HepG2 (cell line): ENCODE data around the gene TUBB2B. TPM values are rescaled to one million over a fixed set of nuclear protein-coding genes. Genes with fewer than 3 reads are reported as not detected.
A peak's percentile ranks its signal among the peaks of the same experiment; 100 is the strongest.

Experiments used
- E2F2 ChIP-seq: sonication (generic); formaldehyde crosslinking; IDR thresholded peaks from 2 replicates; pipeline ENCODE4 v1.4.0; 2020; ENCODE audit warnings: missing genetic modification reagents, borderline replicate concordance
- GATAD2A ChIP-seq: IDR thresholded peaks from 2 replicates; pipeline ENCODE4 v1.6.1; 2016
- GRHL1 ChIP-seq: sonication (generic); formaldehyde crosslinking; conservative IDR thresholded peaks from 2 replicates; pipeline ENCODE4 v1.8.0; 2022; ENCODE audit warnings: missing genetic modification reagents
- KAT8 ChIP-seq: IDR thresholded peaks from 2 replicates; pipeline ENCODE4 v1.6.1; 2016; ENCODE audit warnings: missing genetic modification reagents, missing compliant biosample characterization
- MEIS1 ChIP-seq: sonication (generic); formaldehyde crosslinking; IDR thresholded peaks from 2 replicates; pipeline ENCODE4 v1.9.0; 2021; ENCODE audit warnings: mild to moderate bottlenecking, missing genetic modification reagents, moderate library complexity, borderline replicate concordance
- PBX3 ChIP-seq: sonication (generic); formaldehyde crosslinking; IDR thresholded peaks from 2 replicates; pipeline ENCODE4 v1.8.1; 2023; ENCODE audit warnings: missing genetic modification reagents, inconsistent platforms, borderline replicate concordance
- RBFOX2 ChIP-seq: fragments of 200-400 bp; formaldehyde crosslinking; IDR thresholded peaks from 2 replicates; pipeline ENCODE4 v1.6.1; 2017; ENCODE audit warnings: low read depth, mild to moderate bottlenecking, low read length
- RXRB ChIP-seq: IDR thresholded peaks from 2 replicates; pipeline ENCODE4 v1.6.1; 2016; ENCODE audit warnings: borderline replicate concordance, missing genetic modification reagents, missing compliant biosample characterization
- SNAPC2 ChIP-seq: sonication (generic); formaldehyde crosslinking; IDR thresholded peaks from 2 replicates; pipeline ENCODE4 v1.8.1; 2022; ENCODE audit warnings: mild to moderate bottlenecking, missing genetic modification reagents
- TBX2 ChIP-seq: sonication (generic); formaldehyde crosslinking; IDR thresholded peaks from 2 replicates; pipeline ENCODE4 v1.5.0; 2020; ENCODE audit warnings: missing genetic modification reagents, mild to moderate bottlenecking, borderline replicate concordance
- TEAD3 ChIP-seq: optimal IDR thresholded peaks from 2 replicates; pipeline ENCODE3; 2016; ENCODE audit warnings: borderline replicate concordance
- TIGD3 ChIP-seq: sonication (generic); formaldehyde crosslinking; IDR thresholded peaks from 2 replicates; pipeline ENCODE4 v1.5.1; 2020; ENCODE audit warnings: mild to moderate bottlenecking, missing genetic modification reagents, borderline replicate concordance
- U2AF2 ChIP-seq: fragments of 200-400 bp; formaldehyde crosslinking; IDR thresholded peaks from 2 replicates; pipeline ENCODE4 v1.6.1; 2017; ENCODE audit warnings: low read depth, mild to moderate bottlenecking, low read length
- ZFP36 ChIP-seq: fragments of 150-350 bp; IDR thresholded peaks from 2 replicates; pipeline ENCODE4 v1.6.1; 2018; ENCODE audit warnings: borderline replicate concordance, low read length, low read depth; ENCODE audit not compliant: partially characterized antibody
- ZFX ChIP-seq: sonication (generic); formaldehyde crosslinking; IDR thresholded peaks from 2 replicates; pipeline ENCODE4 v1.4.0; 2020; ENCODE audit warnings: mild to moderate bottlenecking, low read depth, missing genetic modification reagents, moderate library complexity
- ZKSCAN5 ChIP-seq: sonication (generic); formaldehyde crosslinking; IDR thresholded peaks from 2 replicates; pipeline ENCODE4 v1.5.1; 2020; ENCODE audit warnings: mild to moderate bottlenecking, missing genetic modification reagents
- ZNF264 ChIP-seq: sonication (generic); formaldehyde crosslinking; IDR thresholded peaks from 2 replicates; pipeline ENCODE4 v1.4.0; 2020; ENCODE audit warnings: missing genetic modification reagents
- polyA plus RNA-seq, 8 experiments: library from polyadenylated mRNA; depleted of rRNA in 3 of 8; stranded (reverse) in 7 of 8; unstranded in 1 of 8; fragments of >200 nt; fragmentation: Illumina TruSeq in 4 of 8; extraction: Trizol in 4 of 8; gene quantifications; 2 replicates each; pipeline versions ENCODE4 v1.2.1 to v1.2.3, GENCODE V29; 2011 to 2016; ENCODE audit warnings: low read depth in 4 of 8, missing spikeins in 1 of 8, mixed read lengths in 1 of 8; ENCODE audit not compliant: insufficient read depth in 1 of 8
- total RNA-seq, 5 experiments: library from RNA; depleted of rRNA; stranded (reverse); fragments of >200 nt; fragmentation: Illumina TruSeq; extraction: Trizol; gene quantifications; 2 replicates each; pipeline ENCODE4 v1.2.3, GENCODE V29; 2016; ENCODE audit warnings: low read depth in 1 of 5
- TF ChIP-seq, protein P1 (sequence below): sonication (generic); formaldehyde crosslinking; IDR thresholded peaks from 2 replicates; pipeline ENCODE4 v1.9.0; 2022; ENCODE audit warnings: low read depth, missing genetic modification reagents
- TF ChIP-seq, protein P2 (sequence below): sonication (generic); formaldehyde crosslinking; IDR thresholded peaks from 2 replicates; pipeline ENCODE4 v1.5.1; 2020; ENCODE audit warnings: missing genetic modification reagents, mild to moderate bottlenecking, borderline replicate concordance

Gene TUBB2B
- total and polyA plus RNA-seq, 2 of the 13 experiments (the other 11 are each of a cell fraction or from before 2014, with no cell fraction given): 10.3 to 23.6 TPM

DNA sequence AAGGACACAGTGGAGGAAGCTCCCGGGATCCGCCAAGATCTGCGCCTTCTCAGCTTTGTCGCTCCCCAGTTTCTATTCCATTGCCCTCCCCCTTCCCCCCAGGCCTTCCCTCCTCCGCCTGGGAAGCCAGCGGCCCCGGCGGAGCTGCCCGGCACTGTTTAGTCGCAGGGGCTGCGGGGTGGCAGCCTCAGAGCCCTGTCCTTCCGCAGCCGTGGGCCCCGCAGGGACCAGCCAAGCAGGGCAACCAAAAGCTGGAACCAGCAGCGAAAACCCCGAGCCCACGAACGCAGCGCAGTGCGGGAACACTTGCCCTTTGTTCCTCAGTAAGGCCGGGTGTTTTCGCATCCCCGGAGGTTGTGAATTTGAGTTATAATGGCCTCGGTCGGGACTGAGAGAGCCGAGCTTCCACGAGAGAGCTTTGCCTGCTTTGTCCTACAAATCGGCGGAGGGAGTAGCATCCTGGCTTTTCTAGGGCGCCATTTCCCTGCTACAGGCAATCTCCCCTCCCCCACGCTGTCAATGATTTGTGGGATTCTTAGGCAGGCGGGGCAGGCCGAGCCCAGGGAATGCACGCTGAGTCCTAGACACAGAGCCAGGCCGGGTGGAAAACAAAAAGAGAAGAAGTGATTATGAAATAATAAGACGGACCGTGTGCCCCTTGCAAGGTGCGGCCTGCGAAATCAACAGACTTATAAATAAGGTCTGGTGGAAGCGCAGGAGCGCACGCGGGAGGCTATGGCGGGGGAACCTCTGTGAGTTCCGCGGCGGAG, 4.0 kb upstream of the TUBB2B start (continued):
- TF ChIP-seq, protein P1, sequence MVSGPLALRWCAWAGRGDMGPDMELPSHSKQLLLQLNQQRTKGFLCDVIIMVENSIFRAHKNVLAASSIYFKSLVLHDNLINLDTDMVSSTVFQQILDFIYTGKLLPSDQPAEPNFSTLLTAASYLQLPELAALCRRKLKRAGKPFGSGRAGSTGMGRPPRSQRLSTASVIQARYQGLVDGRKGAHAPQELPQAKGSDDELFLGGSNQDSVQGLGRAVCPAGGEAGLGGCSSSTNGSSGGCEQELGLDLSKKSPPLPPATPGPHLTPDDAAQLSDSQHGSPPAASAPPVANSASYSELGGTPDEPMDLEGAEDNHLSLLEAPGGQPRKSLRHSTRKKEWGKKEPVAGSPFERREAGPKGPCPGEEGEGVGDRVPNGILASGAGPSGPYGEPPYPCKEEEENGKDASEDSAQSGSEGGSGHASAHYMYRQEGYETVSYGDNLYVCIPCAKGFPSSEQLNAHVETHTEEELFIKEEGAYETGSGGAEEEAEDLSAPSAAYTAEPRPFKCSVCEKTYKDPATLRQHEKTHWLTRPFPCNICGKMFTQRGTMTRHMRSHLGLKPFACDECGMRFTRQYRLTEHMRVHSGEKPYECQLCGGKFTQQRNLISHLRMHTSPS (CRISPR knock-in tag): 0 out of 2 replicates have a peak, but pooled peaks have one; percentile 10
- TF ChIP-seq GRHL1 (CRISPR knock-in tag): no peak
- peak; percentile 49 for TF ChIP-seq RBFOX2
- no peak for TF ChIP-seq PBX3
- TF ChIP-seq KAT8 (CRISPR knock-in tag): peak; percentile 72
- TF ChIP-seq ZNF264: no peak
- TF ChIP-seq, protein P2, sequence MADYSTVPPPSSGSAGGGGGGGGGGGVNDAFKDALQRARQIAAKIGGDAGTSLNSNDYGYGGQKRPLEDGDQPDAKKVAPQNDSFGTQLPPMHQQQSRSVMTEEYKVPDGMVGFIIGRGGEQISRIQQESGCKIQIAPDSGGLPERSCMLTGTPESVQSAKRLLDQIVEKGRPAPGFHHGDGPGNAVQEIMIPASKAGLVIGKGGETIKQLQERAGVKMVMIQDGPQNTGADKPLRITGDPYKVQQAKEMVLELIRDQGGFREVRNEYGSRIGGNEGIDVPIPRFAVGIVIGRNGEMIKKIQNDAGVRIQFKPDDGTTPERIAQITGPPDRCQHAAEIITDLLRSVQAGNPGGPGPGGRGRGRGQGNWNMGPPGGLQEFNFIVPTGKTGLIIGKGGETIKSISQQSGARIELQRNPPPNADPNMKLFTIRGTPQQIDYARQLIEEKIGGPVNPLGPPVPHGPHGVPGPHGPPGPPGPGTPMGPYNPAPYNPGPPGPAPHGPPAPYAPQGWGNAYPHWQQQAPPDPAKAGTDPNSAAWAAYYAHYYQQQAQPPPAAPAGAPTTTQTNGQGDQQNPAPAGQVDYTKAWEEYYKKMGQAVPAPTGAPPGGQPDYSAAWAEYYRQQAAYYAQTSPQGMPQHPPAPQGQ (CRISPR knock-in tag): no peak
- TF ChIP-seq ZKSCAN5 (CRISPR knock-in tag): no peak
- TF ChIP-seq RXRB (CRISPR knock-in tag): peak; percentile 69
- TF ChIP-seq TEAD3 (CRISPR knock-in tag): peak; percentile 90
- peak; percentile 66 for TF ChIP-seq TBX2 (CRISPR knock-in tag)
- TF ChIP-seq SNAPC2 (CRISPR knock-in tag): peak; percentile 14
- TF ChIP-seq TIGD3 (CRISPR knock-in tag): no peak
- peak; percentile 21; the same call in 1 of the 2 replicates for TF ChIP-seq MEIS1 (CRISPR knock-in tag)
- TF ChIP-seq ZFP36: peak; percentile 6
- peak; percentile 79 for TF ChIP-seq GATAD2A (CRISPR knock-in tag)
- no peak for TF ChIP-seq U2AF2
- TF ChIP-seq E2F2 (CRISPR knock-in tag): no peak
- TF ChIP-seq ZFX (CRISPR knock-in tag): peak; percentile 49; the same call in 1 of the 2 replicates
